Kidney glomerular epithelial cell (primary cell): ENCODE measurements around the gene MRPL11.

Source experiments
- DNase-seq: peaks from one replicate; lab custom pipeline; 2025; lab: John Stamatoyannopoulos, UW

Gene MRPL11

GRCh38 chr11:66438504-66439466 lies at the start of gene MRPL11:
Gene MRPL11 (minus strand): TSS chr11:66438848. CDS start chr11:66438754, 94 bp downstream.
- peak; percentile 99 for DNase-seq

GRCh38 chr11:66484806-66485380 lies 46.2 kb upstream of the MRPL11 start:
- DNase-seq, result no peak

- peak; percentile 95 for DNase-seq
These were observed 41.7 kb upstream of the MRPL11 start, which contains the start of gene DPP3 for GRCh38 chr11:66480117-66480938. Gene DPP3 (plus strand): TSS chr11:66480434. CDS start chr11:66482201, 1,767 bp downstream.

GRCh38 chr11:66479394-66480116 lies 40.9 kb upstream of the MRPL11 start:
- peak; percentile 63 for DNase-seq

- no peak for DNase-seq
These were observed 40.2 kb upstream of the MRPL11 start for GRCh38 chr11:66478729-66479393.

DNA sequence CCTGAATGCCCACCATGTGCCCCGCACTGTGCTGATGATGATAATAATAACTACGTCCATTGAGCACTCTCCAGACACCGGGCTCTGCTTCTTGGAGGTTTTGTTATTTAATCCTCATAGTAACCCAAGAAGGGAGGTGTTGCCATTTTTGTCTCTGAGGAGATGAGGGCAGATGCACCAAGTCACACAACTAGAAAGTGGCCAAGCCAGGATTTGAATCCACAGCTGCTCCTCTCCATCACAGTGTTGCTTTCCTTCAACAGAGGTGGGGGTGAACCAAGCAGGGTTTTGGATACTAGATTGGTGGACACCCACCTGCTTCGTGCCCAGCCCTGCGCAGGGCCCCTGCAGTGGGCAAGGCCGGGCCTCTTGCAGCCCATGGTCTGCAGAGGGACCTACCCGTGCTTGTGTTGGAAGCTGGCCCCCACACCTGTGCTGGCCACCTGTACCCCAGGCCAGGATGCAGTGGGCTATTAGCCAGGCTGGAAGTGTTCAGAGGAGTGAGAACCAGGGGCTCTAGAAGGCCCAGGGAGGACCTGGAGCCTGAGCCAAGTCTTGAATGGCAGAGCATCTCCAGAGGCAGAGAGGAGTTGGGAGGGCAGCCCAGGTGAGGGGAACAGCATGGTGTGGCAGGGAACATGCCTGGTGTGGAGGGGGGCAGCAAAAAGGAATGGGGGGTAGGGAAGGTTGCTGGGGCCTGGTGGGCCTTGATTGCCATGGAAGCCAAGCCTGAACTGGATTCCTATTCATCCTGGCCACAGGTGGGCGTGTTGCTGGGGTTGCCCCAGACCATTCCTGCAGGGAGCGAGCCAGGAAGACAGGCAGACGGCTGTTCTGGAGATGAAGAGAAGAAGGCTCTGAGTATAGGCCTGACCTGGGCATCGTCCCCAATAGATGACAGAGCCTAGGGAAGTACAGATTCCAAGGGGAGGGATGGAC lies 38.9 kb upstream of the MRPL11 start:
- DNase-seq, result no peak

GRCh38 chr11:66476841-66477251 lies 38.2 kb upstream of the MRPL11 start:
- no peak for DNase-seq

DNA sequence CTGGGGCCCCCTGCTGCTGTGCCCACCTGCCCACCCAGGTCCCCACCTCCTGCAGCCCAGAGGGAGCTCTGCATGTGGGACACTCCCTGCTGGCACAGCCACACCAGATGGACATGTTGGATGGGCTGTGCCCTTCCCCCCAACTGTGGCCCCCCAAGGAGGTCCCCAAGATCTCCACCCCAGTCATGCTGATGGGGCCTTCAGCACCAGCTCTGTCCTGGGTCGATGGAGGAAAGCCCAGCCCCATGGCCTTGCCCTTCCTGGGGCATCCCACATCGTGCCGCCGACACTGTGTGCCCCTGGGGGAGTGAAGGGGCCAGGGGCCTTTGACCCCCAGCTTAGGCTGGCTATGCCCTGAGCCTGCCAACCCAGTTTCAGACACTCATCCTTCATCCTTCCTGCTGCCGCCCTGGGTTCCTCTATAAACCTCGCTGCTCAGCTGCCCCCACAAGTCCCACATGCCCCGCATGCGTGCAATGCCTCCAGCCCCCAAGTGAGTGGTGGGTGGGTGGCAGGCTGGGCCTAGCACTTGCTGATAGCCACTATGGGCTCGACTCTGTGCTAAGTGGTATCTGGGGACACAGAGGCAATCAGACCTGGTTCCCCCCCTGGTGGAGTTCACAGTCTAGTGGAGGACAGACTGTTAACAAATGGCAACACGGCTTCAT lies 37.7 kb upstream of the MRPL11 start:
- no peak for DNase-seq

DNA sequence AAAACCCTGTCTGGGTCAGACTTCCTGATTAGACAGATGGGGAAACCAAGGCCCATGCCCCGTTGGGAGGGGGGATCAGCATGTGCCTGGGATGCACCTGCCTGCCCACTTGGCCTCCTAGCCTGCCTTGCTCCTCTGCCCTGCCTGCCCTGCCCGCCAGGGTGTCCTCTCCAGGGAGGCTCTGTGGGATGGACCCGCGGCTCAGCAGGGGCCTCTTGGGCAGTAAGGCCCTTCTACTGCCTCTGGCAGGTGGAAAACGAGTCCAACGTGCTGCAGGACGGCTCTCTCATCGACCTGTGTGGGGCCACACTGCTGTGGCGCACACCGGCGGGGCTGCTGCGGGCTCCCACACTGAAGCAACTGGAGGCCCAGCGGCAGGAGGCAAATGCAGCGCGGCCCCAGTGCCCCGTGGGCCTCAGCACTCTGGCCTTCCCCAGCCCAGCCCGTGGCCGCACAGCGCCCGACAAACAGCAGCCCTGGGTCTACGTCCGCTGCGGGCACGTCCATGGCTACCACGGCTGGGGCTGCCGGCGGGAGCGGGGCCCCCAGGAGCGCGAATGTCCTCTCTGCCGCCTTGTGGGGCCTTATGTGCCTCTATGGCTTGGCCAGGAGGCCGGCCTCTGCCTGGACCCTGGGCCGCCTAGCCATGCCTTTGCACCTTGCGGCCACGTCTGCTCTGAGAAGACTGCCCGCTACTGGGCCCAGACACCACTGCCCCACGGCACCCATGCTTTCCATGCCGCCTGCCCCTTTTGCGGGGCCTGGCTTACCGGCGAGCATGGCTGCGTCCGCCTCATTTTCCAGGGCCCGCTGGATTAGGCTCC lies 36.9 kb upstream of the MRPL11 start:
- DNase-seq, result no peak

GRCh38 chr11:66473608-66474515 lies 35.2 kb upstream of the MRPL11 start:
- DNase-seq, result no peak

DNA sequence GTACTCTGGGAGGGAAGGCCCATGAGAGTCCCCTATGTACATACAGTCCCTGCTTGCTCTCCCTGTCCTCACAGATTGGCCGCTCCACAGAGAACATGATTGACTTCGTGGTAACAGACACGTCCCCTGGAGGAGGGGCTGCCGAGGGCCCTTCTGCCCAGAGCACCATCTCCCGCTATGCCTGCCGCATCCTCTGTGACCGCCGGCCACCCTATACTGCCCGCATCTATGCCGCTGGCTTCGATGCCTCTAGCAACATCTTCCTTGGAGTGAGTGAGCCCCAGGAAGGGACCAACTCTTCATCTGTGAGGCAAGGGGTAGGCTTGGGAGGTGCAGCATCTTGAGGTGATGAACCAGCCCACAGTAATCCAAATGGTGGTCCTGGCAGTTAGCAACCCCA lies 34.5 kb upstream of the MRPL11 start:
- no peak for DNase-seq

- no peak for DNase-seq
These were observed 33.4 kb upstream of the MRPL11 start for GRCh38 chr11:66472054-66472453.

GRCh38 chr11:66471142-66471541 lies 32.5 kb upstream of the MRPL11 start:
- no peak for DNase-seq

DNA sequence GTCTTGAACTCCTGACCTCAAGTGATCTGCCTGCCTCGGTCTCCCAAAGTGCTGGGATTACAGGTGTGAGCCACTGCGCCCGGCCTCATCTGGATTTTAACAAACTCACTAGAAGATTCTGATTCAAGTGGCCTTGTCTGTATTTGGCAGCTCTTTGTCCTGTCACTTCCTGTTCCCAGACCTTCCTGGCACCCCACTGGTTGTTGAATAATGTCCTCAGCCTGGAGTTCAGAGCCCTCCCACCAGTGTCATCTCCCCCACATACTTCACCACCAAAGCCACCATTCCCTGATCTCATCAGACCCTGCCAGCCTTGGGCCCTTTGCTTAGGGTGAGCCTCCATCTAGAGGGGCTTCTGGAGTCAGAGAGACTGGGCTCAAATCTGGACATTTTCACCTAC lies 31.4 kb upstream of the MRPL11 start:
- DNase-seq, result no peak

DNA sequence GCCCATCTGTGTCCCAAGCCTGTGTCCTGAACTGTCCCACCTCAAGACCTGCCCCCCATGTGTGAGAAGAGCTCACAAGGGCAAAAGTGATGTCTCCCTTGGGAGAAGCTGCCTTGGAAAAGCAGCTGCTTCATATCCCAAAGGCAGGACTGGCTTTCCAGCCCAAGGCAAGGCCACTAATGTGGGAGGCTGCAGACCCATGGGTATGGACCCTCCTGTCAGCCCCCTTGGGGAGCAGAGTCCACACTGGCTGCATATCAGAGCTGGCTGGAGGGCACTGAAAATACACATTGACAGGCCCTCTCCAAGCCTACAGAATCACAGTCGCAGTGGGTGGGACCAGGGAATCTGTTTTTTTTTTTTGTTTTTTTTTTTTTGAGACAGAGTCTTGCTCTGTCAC lies 30.8 kb upstream of the MRPL11 start:
- no peak for DNase-seq

- no peak for DNase-seq
These were observed 30.0 kb upstream of the MRPL11 start for GRCh38 chr11:66468691-66469090.

GRCh38 chr11:66467756-66468155 lies 29.1 kb upstream of the MRPL11 start:
- no peak for DNase-seq
